Keratinocyte (primary cell): ENCODE results near the gene RTN4R.

Source experiments
- EZH2 ChIP-seq: IDR thresholded peaks from one replicate; pipeline ENCODE4 v1.6.1; 2012; ENCODE audit warnings: inconsistent platforms, mild to moderate bottlenecking, low read length, moderate library complexity
- TF ChIP-seq, protein P1 (sequence below), 3 experiments: IDR thresholded peaks in 1 of 3; conservative IDR thresholded peaks in 1 of 3; optimal IDR thresholded peaks in 1 of 3; 2 replicates in 2 of 3; 3 replicates in 1 of 3; pipeline versions ENCODE3 to v1.5.1; 2011; ENCODE audit warnings: low read length in 3 of 3, mild to moderate bottlenecking in 3 of 3, moderate library complexity in 2 of 3, control low read depth in 1 of 3, inconsistent platforms in 1 of 3; ENCODE audit not compliant: insufficient read depth in 2 of 3; ENCODE audit errors: extremely low read depth in 1 of 3

DNA sequence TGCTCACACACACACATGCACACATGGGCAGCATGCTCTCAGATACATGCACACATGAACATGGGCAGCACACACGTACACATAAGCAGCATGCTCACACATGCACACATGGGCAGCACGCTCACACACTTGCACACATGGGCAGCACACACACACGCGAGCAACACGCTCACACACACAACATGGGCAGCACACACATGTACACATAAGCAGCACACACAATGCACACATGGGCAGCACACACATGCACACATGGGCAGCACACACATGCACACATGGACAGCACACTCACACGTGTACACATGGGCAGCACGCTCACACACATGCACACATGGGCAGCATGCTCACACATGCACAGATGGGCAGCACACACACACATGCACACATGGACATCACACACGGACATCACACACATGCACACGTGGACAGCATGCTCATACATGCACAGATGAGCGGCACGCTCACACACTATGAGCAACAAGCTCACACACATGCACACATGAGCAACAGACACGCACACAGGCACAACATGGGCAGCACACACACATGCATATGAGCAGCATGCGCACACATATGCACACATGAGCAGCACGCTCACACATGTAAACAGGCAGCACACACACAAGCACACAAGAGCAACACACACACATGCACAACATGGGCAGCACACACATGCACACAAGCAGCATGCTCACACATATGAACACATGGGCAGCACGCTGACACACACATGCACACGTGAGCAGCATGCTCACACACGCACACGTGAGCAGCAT is 43.0 kb downstream of the RTN4R start:
- TF ChIP-seq, protein P1, sequence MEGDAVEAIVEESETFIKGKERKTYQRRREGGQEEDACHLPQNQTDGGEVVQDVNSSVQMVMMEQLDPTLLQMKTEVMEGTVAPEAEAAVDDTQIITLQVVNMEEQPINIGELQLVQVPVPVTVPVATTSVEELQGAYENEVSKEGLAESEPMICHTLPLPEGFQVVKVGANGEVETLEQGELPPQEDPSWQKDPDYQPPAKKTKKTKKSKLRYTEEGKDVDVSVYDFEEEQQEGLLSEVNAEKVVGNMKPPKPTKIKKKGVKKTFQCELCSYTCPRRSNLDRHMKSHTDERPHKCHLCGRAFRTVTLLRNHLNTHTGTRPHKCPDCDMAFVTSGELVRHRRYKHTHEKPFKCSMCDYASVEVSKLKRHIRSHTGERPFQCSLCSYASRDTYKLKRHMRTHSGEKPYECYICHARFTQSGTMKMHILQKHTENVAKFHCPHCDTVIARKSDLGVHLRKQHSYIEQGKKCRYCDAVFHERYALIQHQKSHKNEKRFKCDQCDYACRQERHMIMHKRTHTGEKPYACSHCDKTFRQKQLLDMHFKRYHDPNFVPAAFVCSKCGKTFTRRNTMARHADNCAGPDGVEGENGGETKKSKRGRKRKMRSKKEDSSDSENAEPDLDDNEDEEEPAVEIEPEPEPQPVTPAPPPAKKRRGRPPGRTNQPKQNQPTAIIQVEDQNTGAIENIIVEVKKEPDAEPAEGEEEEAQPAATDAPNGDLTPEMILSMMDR (optimal IDR thresholded peaks at IDR 0.05 in 1 of 3, IDR thresholded peaks at IDR 0.05 in 1 of 3, conservative IDR thresholded peaks at IDR 0.05 in 1 of 3; ENCODE audit: extremely low read depth in 1 of 3, insufficient read depth in 2 of 3, low read length in 3 of 3), result no peak
- TF ChIP-seq EZH2, result no peak
